ENCODE measurements around the gene PPIE.

The PPIE gene

DNA sequence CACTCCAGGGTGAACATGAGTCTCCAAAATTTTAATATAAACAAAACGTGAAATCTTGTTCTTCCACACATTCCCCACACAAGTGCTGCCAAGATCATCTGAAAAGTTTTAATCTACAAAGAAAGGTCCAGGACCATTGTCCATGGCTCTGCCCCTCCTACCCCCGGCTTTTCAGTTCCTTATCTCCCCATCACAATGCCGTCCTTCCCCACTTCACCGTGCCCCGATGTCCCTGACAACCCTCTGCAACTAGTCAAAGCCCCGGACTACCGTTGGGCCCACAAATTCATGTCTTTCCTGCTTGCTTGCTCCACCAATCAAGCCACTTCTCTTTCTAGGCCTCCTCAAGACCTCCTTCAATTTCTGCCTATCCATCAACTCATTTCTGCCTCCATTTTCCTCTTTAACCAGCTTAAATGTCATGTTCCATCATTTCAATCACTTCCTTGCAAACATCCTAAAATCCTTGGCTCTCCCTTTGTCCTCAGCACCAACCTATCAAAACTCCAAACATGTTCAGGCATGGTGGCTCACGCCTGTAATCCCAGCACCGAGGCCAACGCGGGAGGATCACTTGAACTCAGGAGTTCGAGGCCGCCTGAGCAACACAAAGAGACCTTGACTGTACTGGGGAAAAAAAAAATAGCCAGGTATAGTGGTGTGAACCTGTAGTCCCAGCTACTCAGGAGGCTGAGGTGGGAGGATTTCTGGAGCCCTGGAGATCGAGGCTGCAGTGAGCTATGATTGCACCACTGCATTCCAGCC is 64.0 kb downstream of the PPIE start:
- DNase-seq (ENCODE audit: low spot score) = no peak
- no peak for ATAC-seq (ENCODE audit: low read depth)
- no peaks in the 10 kb centered on the region for H3K9me3 ChIP-seq (ENCODE audit: severe bottlenecking)
- H3K36me3 ChIP-seq (ENCODE audit: low read depth) = no peaks in the 10 kb centered on the region
- H3K4me1 ChIP-seq (ENCODE audit: insufficient read depth, poor library complexity, severe bottlenecking) = peaks cover 16% of the 10 kb centered on the region
- no peak overlapping the region for H3K27ac ChIP-seq (ENCODE audit: poor library complexity, severe bottlenecking)
- no peaks in the 10 kb centered on the region for H3K27me3 ChIP-seq (ENCODE audit: insufficient read depth, poor library complexity, severe bottlenecking)
- no peak overlapping the region for H3K4me3 ChIP-seq (ENCODE audit: severe bottlenecking)
- TF ChIP-seq, protein P1, sequence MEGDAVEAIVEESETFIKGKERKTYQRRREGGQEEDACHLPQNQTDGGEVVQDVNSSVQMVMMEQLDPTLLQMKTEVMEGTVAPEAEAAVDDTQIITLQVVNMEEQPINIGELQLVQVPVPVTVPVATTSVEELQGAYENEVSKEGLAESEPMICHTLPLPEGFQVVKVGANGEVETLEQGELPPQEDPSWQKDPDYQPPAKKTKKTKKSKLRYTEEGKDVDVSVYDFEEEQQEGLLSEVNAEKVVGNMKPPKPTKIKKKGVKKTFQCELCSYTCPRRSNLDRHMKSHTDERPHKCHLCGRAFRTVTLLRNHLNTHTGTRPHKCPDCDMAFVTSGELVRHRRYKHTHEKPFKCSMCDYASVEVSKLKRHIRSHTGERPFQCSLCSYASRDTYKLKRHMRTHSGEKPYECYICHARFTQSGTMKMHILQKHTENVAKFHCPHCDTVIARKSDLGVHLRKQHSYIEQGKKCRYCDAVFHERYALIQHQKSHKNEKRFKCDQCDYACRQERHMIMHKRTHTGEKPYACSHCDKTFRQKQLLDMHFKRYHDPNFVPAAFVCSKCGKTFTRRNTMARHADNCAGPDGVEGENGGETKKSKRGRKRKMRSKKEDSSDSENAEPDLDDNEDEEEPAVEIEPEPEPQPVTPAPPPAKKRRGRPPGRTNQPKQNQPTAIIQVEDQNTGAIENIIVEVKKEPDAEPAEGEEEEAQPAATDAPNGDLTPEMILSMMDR (IDR thresholded peaks at IDR 0.05; ENCODE audit: poor library complexity, severe bottlenecking) = no peak

DNA sequence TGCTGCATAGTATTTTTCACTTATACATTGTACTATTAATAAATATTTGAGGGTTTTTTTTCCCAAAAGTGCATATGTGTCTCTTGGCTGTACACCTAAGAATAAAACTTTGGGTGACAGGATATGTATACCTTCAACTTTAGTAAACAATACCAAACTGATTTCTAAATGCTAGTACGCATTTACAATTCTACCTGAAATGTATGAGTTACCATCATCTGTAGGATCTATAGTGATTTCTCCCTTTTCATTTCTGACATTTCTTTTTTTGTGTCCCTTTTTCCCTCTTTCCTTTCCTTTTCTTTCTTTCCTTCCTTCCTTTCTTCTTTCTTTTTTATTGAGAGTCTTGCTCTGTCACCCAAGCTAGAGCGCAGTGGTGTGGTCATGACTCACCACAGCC is 66.7 kb downstream of the PPIE start:
- TF ChIP-seq, protein P1 (IDR thresholded peaks at IDR 0.05; ENCODE audit: poor library complexity, severe bottlenecking) = no peak
- no peak overlapping the region for H3K27ac ChIP-seq (ENCODE audit: poor library complexity, severe bottlenecking)

DNA sequence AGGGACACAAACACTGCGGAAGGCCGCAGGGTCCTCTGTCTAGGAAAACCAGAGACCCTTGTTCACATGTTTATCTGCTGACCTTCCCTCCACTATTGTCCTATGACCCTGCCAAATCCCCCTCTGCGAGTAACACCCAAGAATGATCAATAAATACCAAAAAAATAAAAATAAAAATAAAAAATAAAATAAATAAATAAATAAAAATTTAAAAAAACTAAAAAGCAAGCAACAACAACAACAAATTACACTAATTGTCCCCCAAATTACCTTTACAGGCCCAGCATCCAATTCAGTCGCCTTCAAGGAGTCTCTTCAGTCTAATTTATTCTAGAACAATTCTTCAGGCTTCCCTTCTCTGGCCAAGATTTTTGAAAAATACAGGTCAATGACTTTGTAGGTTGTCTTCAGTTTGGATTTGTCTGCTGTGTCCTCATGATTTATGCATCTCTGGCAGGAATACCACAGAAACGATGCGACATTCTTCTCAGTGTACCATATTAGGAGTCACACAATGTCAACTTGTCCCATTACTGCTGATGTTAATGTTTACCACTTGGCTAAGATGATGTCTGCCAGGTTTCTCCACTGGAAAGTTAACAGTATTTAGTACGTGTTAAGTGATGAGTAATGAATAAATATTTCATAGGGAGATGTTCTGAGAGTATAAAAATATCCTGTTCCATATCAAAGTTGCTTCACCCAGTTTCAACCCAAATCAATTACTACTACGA is 70.3 kb downstream of the PPIE start:
- H3K9me3 ChIP-seq (ENCODE audit: severe bottlenecking) = no peaks in the 10 kb centered on the region
- no peaks in the 10 kb centered on the region for H3K4me1 ChIP-seq (ENCODE audit: insufficient read depth, poor library complexity, severe bottlenecking)
- no peak for DNase-seq (ENCODE audit: low spot score)
- no peaks in the 10 kb centered on the region for H3K27me3 ChIP-seq (ENCODE audit: insufficient read depth, poor library complexity, severe bottlenecking)
- H3K27ac ChIP-seq (ENCODE audit: poor library complexity, severe bottlenecking) = no peak overlapping the region
- H3K4me3 ChIP-seq (ENCODE audit: severe bottlenecking) = no peak overlapping the region
- TF ChIP-seq, protein P1 (IDR thresholded peaks at IDR 0.05; ENCODE audit: poor library complexity, severe bottlenecking) = no peak
- H3K36me3 ChIP-seq (ENCODE audit: low read depth) = no peaks in the 10 kb centered on the region
- no peak for ATAC-seq (ENCODE audit: low read depth)

More for the DNA sequence above, 66.7 kb downstream of the PPIE start:
- H3K4me3 ChIP-seq (ENCODE audit: severe bottlenecking) = no peak overlapping the region
- no peaks in the 10 kb centered on the region for H3K27me3 ChIP-seq (ENCODE audit: insufficient read depth, poor library complexity, severe bottlenecking)
- ATAC-seq (ENCODE audit: low read depth) (no peak), DNase-seq (ENCODE audit: low spot score) (no peak)
- no peaks in the 10 kb centered on the region for H3K9me3 ChIP-seq (ENCODE audit: severe bottlenecking)
- H3K36me3 ChIP-seq (ENCODE audit: low read depth) = no peaks in the 10 kb centered on the region
- peaks cover 8% of the 10 kb centered on the region for H3K4me1 ChIP-seq (ENCODE audit: insufficient read depth, poor library complexity, severe bottlenecking)

DNA sequence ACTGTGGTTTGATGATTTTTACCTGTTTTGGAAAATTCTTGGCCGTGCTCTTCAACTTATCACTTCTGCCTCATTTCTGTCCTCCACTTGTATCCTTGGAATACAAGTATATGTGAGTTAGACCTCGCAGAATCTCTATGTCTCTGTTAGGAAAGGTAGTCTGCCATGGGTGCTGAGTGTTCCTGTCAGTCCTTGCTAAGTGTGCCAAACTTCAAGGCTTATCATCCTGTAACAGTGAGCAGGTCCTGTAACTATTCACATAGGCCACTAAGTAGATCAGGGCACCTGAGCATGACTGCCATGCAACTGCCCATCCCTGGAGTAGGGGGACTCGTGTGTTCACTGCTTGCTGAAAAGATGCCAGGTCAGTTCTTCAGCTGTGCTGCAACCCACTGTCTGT is 74.2 kb downstream of the PPIE start:
- Histone ChIP-seq H3K36me3 (ENCODE audit: low read depth) (no peaks in the 10 kb centered on the region), H3K9me3 (ENCODE audit: severe bottlenecking) (no peaks in the 10 kb centered on the region), H3K4me3 (ENCODE audit: severe bottlenecking) (no peak overlapping the region), H3K4me1 (ENCODE audit: insufficient read depth, poor library complexity, severe bottlenecking) (no peaks in the 10 kb centered on the region), H3K27me3 (ENCODE audit: insufficient read depth, poor library complexity, severe bottlenecking) (no peaks in the 10 kb centered on the region), H3K27ac (ENCODE audit: poor library complexity, severe bottlenecking) (no peak overlapping the region)
- DNase-seq (ENCODE audit: low spot score) = no peak
- TF ChIP-seq, protein P1 (IDR thresholded peaks at IDR 0.05; ENCODE audit: poor library complexity, severe bottlenecking) = no peak
- no peak for ATAC-seq (ENCODE audit: low read depth)
